K562 (cell line): ENCODE results near the gene SYNE2. TPM values are rescaled to one million over a fixed set of nuclear protein-coding genes. Genes with fewer than 3 reads are reported as not detected.
A peak's percentile ranks its signal among the peaks of the same experiment; 100 is the strongest.

Experiments
- ATAC-seq: fragments of 200-7000 bp; cut with Tn5 transposase; 3 replicates; pipeline ENCODE4 v1.9.1; 2020; ENCODE audit warnings: moderate library complexity
- BruUV-seq: library from RNA; stranded (reverse); fragments of 400-500 nt; replicated peaks from 2 replicates; lab custom pipeline; 2021; lab: Mats Ljungman, UMichigan
- CTCF ChIA-PET: fragments of 300-600 bp; formaldehyde crosslinking; extraction: SDS; loops from one replicate; lab custom pipeline; 2021; ENCODE audit warnings: low intra/inter-chr PET ratio; lab: Yijun Ruan, JAX
- POLR2A ChIA-PET: fragments of 300-600, 350-650 bp; sonication (Branson Sonifier 250); formaldehyde crosslinking; extraction: SDS; loops from one replicate; lab custom pipeline; 2021; ENCODE audit warnings: antibody characterized with exemption, inconsistent platforms; lab: Yijun Ruan, JAX
- DNase-seq, 4 experiments: peaks; one replicate each; pipeline versions ENCODE4 v3.0.0 to v3.0.0-alpha.2; 2011 to 2018; ENCODE audit warnings: low spot score in 3 of 4, mixed read lengths in 3 of 4; ENCODE audit errors: extremely low read depth in 1 of 4
- FAIRE-seq: peaks from 2 replicates; lab custom pipeline; 2011; peaks lifted over from hg19 to GRCh38; lab: Jason Lieb, UNC
- H2AFZ ChIP-seq: 2 replicates; pipeline ENCODE4 v1.6.0; 2011; ENCODE audit warnings: low read depth, low read length, control low read depth, inconsistent platforms
- H3K27ac ChIP-seq: fragments of 200-600 bp; 3 replicates; pipeline ENCODE4 v1.8.0; 2011; ENCODE audit warnings: low read depth, mild to moderate bottlenecking, control low read depth, inconsistent platforms, low read length, moderate library complexity, mixed read lengths; ENCODE audit errors: extremely low read depth
- H3K27me3 ChIP-seq, 2 experiments: fragments of 300-600 bp in 1 of 2; 2 replicates in 1 of 2; 3 replicates in 1 of 2; pipeline versions ENCODE4 v1.6.0 to v1.8.0; 2011; ENCODE audit warnings: inconsistent platforms in 2 of 2, low read length in 2 of 2, mild to moderate bottlenecking in 1 of 2, mixed read lengths in 1 of 2, moderate library complexity in 1 of 2; ENCODE audit not compliant: control insufficient read depth in 2 of 2, insufficient read depth in 2 of 2
- H3K36me3 ChIP-seq: fragments of 300-600 bp; 3 replicates; pipeline ENCODE4 v1.8.0; 2011; ENCODE audit warnings: mild to moderate bottlenecking, low read length, inconsistent platforms; ENCODE audit not compliant: control insufficient read depth, insufficient read depth
- H3K4me1 ChIP-seq, 2 experiments: fragments of 200-600 bp in 1 of 2; replicated peaks in 1 of 2; 2 replicates in 1 of 2; 3 replicates in 1 of 2; pipeline versions ENCODE4 v1.5.1 to v1.8.0; 2011; ENCODE audit warnings: inconsistent platforms in 2 of 2, low read length in 2 of 2, mild to moderate bottlenecking in 1 of 2, mixed read lengths in 1 of 2, moderate library complexity in 1 of 2; ENCODE audit not compliant: control insufficient read depth in 2 of 2, insufficient read depth in 2 of 2
- H3K4me2 ChIP-seq: 2 replicates; pipeline ENCODE4 v1.6.1; 2011; ENCODE audit warnings: low read length, control low read depth, inconsistent platforms, mixed read lengths; ENCODE audit not compliant: insufficient read depth
- H3K4me3 ChIP-seq: fragments of 200-600 bp; sonication (generic), shearing (Covaris generic); 2 replicates; pipeline ENCODE4 v1.5.1; 2016; ENCODE audit warnings: control low read depth, inconsistent platforms
- H3K79me2 ChIP-seq: fragments of 200-600 bp; 3 replicates; pipeline ENCODE4 v1.8.0; 2011; ENCODE audit warnings: low read length, inconsistent platforms; ENCODE audit not compliant: control insufficient read depth, insufficient read depth
- H3K9ac ChIP-seq, 2 experiments: 2 replicates each; pipeline versions ENCODE4 v1.6.0 to v1.6.1; 2011; ENCODE audit warnings: low read depth in 2 of 2, low read length in 2 of 2, control low read depth in 1 of 2, inconsistent platforms in 1 of 2, mild to moderate bottlenecking in 1 of 2, mixed read lengths in 1 of 2; ENCODE audit not compliant: insufficient read depth in 1 of 2
- H3K9me1 ChIP-seq: one replicate; pipeline ENCODE4 v1.6.0; 2011; ENCODE audit warnings: inconsistent platforms, mild to moderate bottlenecking, low read length, moderate library complexity; ENCODE audit not compliant: control insufficient read depth, insufficient read depth
- H3K9me3 ChIP-seq: replicated peaks from 2 replicates; pipeline ENCODE4 v1.5.1; 2011; ENCODE audit warnings: low read depth, low read length, inconsistent platforms; ENCODE audit not compliant: control insufficient read depth, insufficient read depth
- H4K20me1 ChIP-seq: replicated peaks from 2 replicates; pipeline ENCODE4 v1.6.1; 2011; ENCODE audit warnings: low read length, inconsistent platforms, mixed read lengths; ENCODE audit not compliant: control insufficient read depth, insufficient read depth
- CBX2 ChIP-seq: fragments of 200-600 bp; sonication (generic); IDR thresholded peaks from one replicate; pipeline ENCODE4 v1.6.1; 2012; ENCODE audit warnings: mild to moderate bottlenecking, low read length, inconsistent platforms; ENCODE audit not compliant: insufficient read depth, poor library complexity, severe bottlenecking
- CREB3 ChIP-seq: fragments of 450-650 bp; conservative IDR thresholded peaks from 2 replicates; pipeline ENCODE4 v1.6.1; 2016; ENCODE audit warnings: missing genetic modification characterization, low read depth, mild to moderate bottlenecking, missing compliant biosample characterization, moderate library complexity
- HNRNPL ChIP-seq: fragments of 200-400 bp; formaldehyde crosslinking; IDR thresholded peaks from 2 replicates; pipeline ENCODE4 v1.6.1; 2017; ENCODE audit warnings: low read depth, mild to moderate bottlenecking, low read length
- MEF2A ChIP-seq: IDR thresholded peaks from 2 replicates; pipeline ENCODE4 v1.6.1; 2011; ENCODE audit warnings: low read depth, mild to moderate bottlenecking, low read length, moderate library complexity; ENCODE audit not compliant: control insufficient read depth
- TFAP4 ChIP-seq: sonication (generic); formaldehyde crosslinking; IDR thresholded peaks from 2 replicates; pipeline ENCODE4 v1.8.0; 2022; ENCODE audit warnings: missing genetic modification reagents, mild to moderate bottlenecking, moderate library complexity, borderline replicate concordance
- USF1 ChIP-seq: sonication (generic); formaldehyde crosslinking; IDR thresholded peaks from 2 replicates; pipeline ENCODE4 v1.9.0; 2022; ENCODE audit warnings: mild to moderate bottlenecking, missing genetic modification reagents
- ZBTB12 ChIP-seq: fragments of 250-450 bp; sonication (Bioruptor Pico); IDR thresholded peaks from 2 replicates; pipeline ENCODE4 v1.4.0; 2020
- ZNF41 ChIP-seq: fragments of 250-450 bp; sonication (Bioruptor Pico); conservative IDR thresholded peaks from 2 replicates; pipeline ENCODE4 v1.4.0; 2020; ENCODE audit warnings: mild to moderate bottlenecking
- ZNF699 ChIP-seq: fragments of 250-450 bp; sonication (Bioruptor Pico); IDR thresholded peaks from 2 replicates; pipeline ENCODE4 v1.8.0; 2021; ENCODE audit warnings: mild to moderate bottlenecking, moderate library complexity; ENCODE audit not compliant: insufficient replicate concordance
- WGBS: fragments of 100-300 bp; shearing (Covaris generic); methylation state at CpG from one replicate; pipeline ENCODE4 v1.1.6; 2016; ENCODE audit warnings: low coverage, mixed read lengths; ENCODE audit not compliant: insufficient coverage; ENCODE audit errors: missing lambda C conversion rate; 5-methylcytosine and 5-hydroxymethylcytosine counted together
- in situ Hi-C: fragments of 300-500 bp; cut with MboI; formaldehyde crosslinking; loops from 4 replicates; pipeline ENCODE4 v1.15.0; 2018; ENCODE audit warnings: inconsistent platforms, mixed read lengths
- intact Hi-C: fragments of 100-400 bp; cut with micrococcal nuclease; formaldehyde crosslinking; loops from 2 replicates; pipeline ENCODE4 v1.14.2; 2022
- polyA plus RNA-seq, 8 experiments: library from polyadenylated mRNA; depleted of rRNA in 4 of 8; stranded (reverse) in 5 of 8; unstranded in 3 of 8; fragments of >200 nt; fragmentation: Nextera tagmentation in 2 of 8; fragmentation: Illumina TruSeq in 1 of 8; extraction: Ambion mirVana in 2 of 8; extraction: Trizol in 1 of 8; gene quantifications; 2 replicates each; pipeline versions ENCODE4 v1.2.1 to v1.2.3, GENCODE V29; 2011 to 2014; ENCODE audit warnings: inconsistent platforms in 1 of 8, missing spikeins in 1 of 8
- total RNA-seq, 7 experiments: library from RNA; depleted of rRNA in 6 of 7; stranded (reverse); fragments of >200 nt in 6 of 7; fragmentation: Illumina TruSeq in 2 of 7; extraction: Trizol in 2 of 7; gene quantifications; 2 replicates each; pipeline versions ENCODE4 v1.2.1 to v1.2.3, GENCODE V29; 2011 to 2021; ENCODE audit warnings: low replicate concordance in 1 of 7

SYNE2 gene
- total and polyA plus RNA-seq, 9 of the 15 experiments (the other 6 are each of a cell fraction or from before 2014, with no cell fraction given), result 0.06 to 0.53 (median 0.11) TPM

GRCh38 chr14:64174922-64175782, 322.3 kb downstream of the SYNE2 start:
- H3K27me3 ChIP-seq, result no peaks in the 10 kb centered on the region
- no peak overlapping the region for H3K27ac ChIP-seq
- ChIA-PET POLR2A (no interaction called here), CTCF (no interaction called here)
- no peaks in the 10 kb centered on the region for H4K20me1 ChIP-seq
- intact Hi-C loops, result no loop called here
- TF ChIP-seq USF1 (CRISPR knock-in tag) (no peak), ZNF41 (no peak), CREB3 (tag) (no peak), HNRNPL (no peak), CBX2 (no peak), ZBTB12 (CRISPR knock-in tag) (no peak), ZNF699 (CRISPR knock-in tag) (no peak), TFAP4 (CRISPR knock-in tag) (no peak), MEF2A (no peak)
- DNase-seq (no peak), ATAC-seq (0 out of 3 replicates have a peak, but pooled peaks have one; percentile 30), FAIRE-seq (no peak)
- in situ Hi-C loops, result no loop called here
- H2AFZ ChIP-seq, result no peak overlapping the region
- no peak overlapping the region for H3K4me2 ChIP-seq
- 20% methylated on average over 2 of the region's 2 CpGs for WGBS
- no peaks in the 10 kb centered on the region for H3K79me2 ChIP-seq
- H3K4me1 ChIP-seq, result peaks cover 0 to 3% of the 10 kb centered on the region in 2 experiments; a peak in 3 of 5 replicates
- no peaks in the 10 kb centered on the region for H3K9me3 ChIP-seq
- H3K9ac ChIP-seq, result no peak overlapping the region
- no peaks in the 10 kb centered on the region for H3K9me1 ChIP-seq
- no peak overlapping the region for H3K4me3 ChIP-seq
- H3K36me3 ChIP-seq, result no peaks in the 10 kb centered on the region
- BruUV-seq, result no TSS peak
